ENCODE measurements around the gene BPHL. TPM values are rescaled to one million over a fixed set of nuclear protein-coding genes. Genes with fewer than 3 reads are reported as not detected.
"Not testable (repeated sequence)": the region's sequence is repeated elsewhere in the genome, so short reads cannot be mapped to it uniquely, and the experiment has no call there.

Gene BPHL
- total RNA-seq, 1 experiment from 2014 or later = 31.3 TPM

- H3K36me3 ChIP-seq (ENCODE audit: control insufficient read depth in 1 of 2, insufficient read depth in 2 of 2, low read length in 2 of 2); ATAC-seq; H3K79me2 ChIP-seq (ENCODE audit: insufficient read depth, low read length); CTCF ChIA-PET; BruUV-seq (replicated peaks); H3K9ac ChIP-seq (ENCODE audit: low read length); H3K9me2 ChIP-seq (ENCODE audit: insufficient read depth); RAD21 ChIA-PET (ENCODE audit: low non-redundant PET in 1 of 2, low total read pairs in 2 of 2, uncharacterized antibody in 2 of 2, unreplicated experiment in 2 of 2); H3K27ac ChIP-seq (ENCODE audit: low read depth, low read length); H3K4me3 ChIP-seq (replicated peaks in 1 of 2; ENCODE audit: low read depth in 1 of 2, low read length in 2 of 2); H4K20me1 ChIP-seq (ENCODE audit: insufficient read depth); H3K9me3 ChIP-seq (ENCODE audit: control insufficient read depth in 1 of 2, insufficient read depth in 1 of 2, low read depth in 1 of 2, low read length in 2 of 2); intact Hi-C loops (cut with micrococcal nuclease); DNase-seq (ENCODE audit: low read depth, low spot score); H2AFZ ChIP-seq (ENCODE audit: low read depth, low read length, poor library complexity, severe bottlenecking); H3K27me3 ChIP-seq (ENCODE audit: insufficient read depth, low read length); POLR2A ChIA-PET; H3K4me2 ChIP-seq (ENCODE audit: low read length): not testable (repeated sequence)
- H3K4me1 ChIP-seq (ENCODE audit: control insufficient read depth in 1 of 2, insufficient read depth in 2 of 2, low read length in 2 of 2) = peaks cover 12 to 32% of the 10 kb centered on the region in 2 experiments
Measured at GRCh38 chr6:3170676-3171075, 52.2 kb downstream of the BPHL start.

GRCh38 chr6:3171313-3172175 lies 53.0 kb downstream of the BPHL start:
- H3K27me3 ChIP-seq (ENCODE audit: insufficient read depth, low read length); ATAC-seq; H3K4me3 ChIP-seq (replicated peaks in 1 of 2; ENCODE audit: low read depth in 1 of 2, low read length in 2 of 2); RAD21 ChIA-PET (ENCODE audit: low non-redundant PET in 1 of 2, low total read pairs in 2 of 2, uncharacterized antibody in 2 of 2, unreplicated experiment in 2 of 2); H2AFZ ChIP-seq (ENCODE audit: low read depth, low read length, poor library complexity, severe bottlenecking); DNase-seq (ENCODE audit: low read depth, low spot score); H3K9me2 ChIP-seq (ENCODE audit: insufficient read depth); BruUV-seq (replicated peaks); H3K36me3 ChIP-seq (ENCODE audit: control insufficient read depth in 1 of 2, insufficient read depth in 2 of 2, low read length in 2 of 2); CTCF ChIA-PET; H3K4me2 ChIP-seq (ENCODE audit: low read length); intact Hi-C loops (cut with micrococcal nuclease); H3K27ac ChIP-seq (ENCODE audit: low read depth, low read length); H3K79me2 ChIP-seq (ENCODE audit: insufficient read depth, low read length); H3K9me3 ChIP-seq (ENCODE audit: control insufficient read depth in 1 of 2, insufficient read depth in 1 of 2, low read depth in 1 of 2, low read length in 2 of 2); H3K9ac ChIP-seq (ENCODE audit: low read length); H4K20me1 ChIP-seq (ENCODE audit: insufficient read depth): not testable (repeated sequence)
- peaks cover 10 to 32% of the 10 kb centered on the region in 2 experiments for H3K4me1 ChIP-seq (ENCODE audit: control insufficient read depth in 1 of 2, insufficient read depth in 2 of 2, low read length in 2 of 2)
- peak; percentile 31 for TF ChIP-seq POLR2A (IDR thresholded peaks at IDR 0.05; ENCODE audit: borderline replicate concordance, extremely low read depth, insufficient read depth, insufficient read length)
- POLR2A ChIA-PET = interaction anchor here (1.7 kb wide), 1 partner anchor 12 kb away, joined by 5 read pairs; no protein-coding TSS in a partner anchor

GRCh38 chr6:3172789-3173188 lies 54.3 kb downstream of the BPHL start:
- H2AFZ ChIP-seq (ENCODE audit: low read depth, low read length, poor library complexity, severe bottlenecking); intact Hi-C loops (cut with micrococcal nuclease); RAD21 ChIA-PET (ENCODE audit: low non-redundant PET in 1 of 2, low total read pairs in 2 of 2, uncharacterized antibody in 2 of 2, unreplicated experiment in 2 of 2); H3K79me2 ChIP-seq (ENCODE audit: insufficient read depth, low read length); BruUV-seq (replicated peaks); ATAC-seq; H3K9me2 ChIP-seq (ENCODE audit: insufficient read depth); H3K27me3 ChIP-seq (ENCODE audit: insufficient read depth, low read length); H3K4me2 ChIP-seq (ENCODE audit: low read length); DNase-seq (ENCODE audit: low read depth, low spot score); H3K4me3 ChIP-seq (replicated peaks in 1 of 2; ENCODE audit: low read depth in 1 of 2, low read length in 2 of 2); H4K20me1 ChIP-seq (ENCODE audit: insufficient read depth); H3K9me3 ChIP-seq (ENCODE audit: control insufficient read depth in 1 of 2, insufficient read depth in 1 of 2, low read depth in 1 of 2, low read length in 2 of 2); H3K9ac ChIP-seq (ENCODE audit: low read length); H3K36me3 ChIP-seq (ENCODE audit: control insufficient read depth in 1 of 2, insufficient read depth in 2 of 2, low read length in 2 of 2); H3K27ac ChIP-seq (ENCODE audit: low read depth, low read length): not testable (repeated sequence)
- POLR2A ChIA-PET = interaction anchor here (1.7 kb wide), 1 partner anchor 13 kb away, joined by 5 read pairs; no protein-coding TSS in a partner anchor
- H3K4me1 ChIP-seq (ENCODE audit: control insufficient read depth in 1 of 2, insufficient read depth in 2 of 2, low read length in 2 of 2) = peaks cover 13 to 36% of the 10 kb centered on the region in 2 experiments
- CTCF ChIA-PET = interaction anchor here (0.6 kb wide), 1 partner anchor 12 kb away, joined by 4 read pairs; no protein-coding TSS in a partner anchor

- H3K9me2 ChIP-seq (ENCODE audit: insufficient read depth); BruUV-seq (replicated peaks); H3K36me3 ChIP-seq (ENCODE audit: control insufficient read depth in 1 of 2, insufficient read depth in 2 of 2, low read length in 2 of 2); DNase-seq (ENCODE audit: low read depth, low spot score); H3K9ac ChIP-seq (ENCODE audit: low read length); H3K4me3 ChIP-seq (replicated peaks in 1 of 2; ENCODE audit: low read depth in 1 of 2, low read length in 2 of 2); H3K27ac ChIP-seq (ENCODE audit: low read depth, low read length); H3K9me3 ChIP-seq (ENCODE audit: control insufficient read depth in 1 of 2, insufficient read depth in 1 of 2, low read depth in 1 of 2, low read length in 2 of 2); H2AFZ ChIP-seq (ENCODE audit: low read depth, low read length, poor library complexity, severe bottlenecking); H3K79me2 ChIP-seq (ENCODE audit: insufficient read depth, low read length); ATAC-seq; H4K20me1 ChIP-seq (ENCODE audit: insufficient read depth); CTCF ChIA-PET; intact Hi-C loops (cut with micrococcal nuclease); POLR2A ChIA-PET; H3K27me3 ChIP-seq (ENCODE audit: insufficient read depth, low read length); RAD21 ChIA-PET (ENCODE audit: low non-redundant PET in 1 of 2, low total read pairs in 2 of 2, uncharacterized antibody in 2 of 2, unreplicated experiment in 2 of 2): not testable (repeated sequence)
- peaks cover 13 to 36% of the 10 kb centered on the region in 2 experiments for H3K4me1 ChIP-seq (ENCODE audit: control insufficient read depth in 1 of 2, insufficient read depth in 2 of 2, low read length in 2 of 2)
- H3K4me2 ChIP-seq (ENCODE audit: low read length) = peak overlapping the region; percentile 55; the same call in 1 of the 2 replicates
Measured at GRCh38 chr6:3173636-3174089, 55.2 kb downstream of the BPHL start.

Measured in HCT116 (cell line).